Measurements from ENCODE around the gene ARRDC4. TPM values are rescaled to one million over a fixed set of nuclear protein-coding genes. Genes with fewer than 3 reads are reported as not detected.

Gene ARRDC4
- total RNA-seq, 4 donors from 2014 or later = 27.1 to 68.2 (median 61.0) TPM

GRCh38 chr15:97955035-97955434, 5.5 kb upstream of the ARRDC4 start:
- H3K27me3 ChIP-seq = no peaks in the 10 kb centered on the region
- TF ChIP-seq EP300 (IDR thresholded peaks at IDR 0.05) = no peak
- TF ChIP-seq POLR2A (IDR thresholded peaks at IDR 0.05) = no peak
- TF ChIP-seq, protein P1, sequence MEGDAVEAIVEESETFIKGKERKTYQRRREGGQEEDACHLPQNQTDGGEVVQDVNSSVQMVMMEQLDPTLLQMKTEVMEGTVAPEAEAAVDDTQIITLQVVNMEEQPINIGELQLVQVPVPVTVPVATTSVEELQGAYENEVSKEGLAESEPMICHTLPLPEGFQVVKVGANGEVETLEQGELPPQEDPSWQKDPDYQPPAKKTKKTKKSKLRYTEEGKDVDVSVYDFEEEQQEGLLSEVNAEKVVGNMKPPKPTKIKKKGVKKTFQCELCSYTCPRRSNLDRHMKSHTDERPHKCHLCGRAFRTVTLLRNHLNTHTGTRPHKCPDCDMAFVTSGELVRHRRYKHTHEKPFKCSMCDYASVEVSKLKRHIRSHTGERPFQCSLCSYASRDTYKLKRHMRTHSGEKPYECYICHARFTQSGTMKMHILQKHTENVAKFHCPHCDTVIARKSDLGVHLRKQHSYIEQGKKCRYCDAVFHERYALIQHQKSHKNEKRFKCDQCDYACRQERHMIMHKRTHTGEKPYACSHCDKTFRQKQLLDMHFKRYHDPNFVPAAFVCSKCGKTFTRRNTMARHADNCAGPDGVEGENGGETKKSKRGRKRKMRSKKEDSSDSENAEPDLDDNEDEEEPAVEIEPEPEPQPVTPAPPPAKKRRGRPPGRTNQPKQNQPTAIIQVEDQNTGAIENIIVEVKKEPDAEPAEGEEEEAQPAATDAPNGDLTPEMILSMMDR (IDR thresholded peaks at IDR 0.05) = no peak
- H3K27ac ChIP-seq = no peak overlapping the region
- peaks cover 0 to 9% (median 2%) of the 10 kb centered on the region in 4 donors for H3K4me1 ChIP-seq
- 56 to 63% methylated on average over 2 of the region's 2 CpGs for WGBS, 2 donors
- no peaks in the 10 kb centered on the region for H3K36me3 ChIP-seq
- DNase-seq (ENCODE audit: low spot score in 2 of 2) = no peak
- no peaks in the 10 kb centered on the region for H3K9me3 ChIP-seq
- H3K4me3 ChIP-seq = no peak overlapping the region

DNA sequence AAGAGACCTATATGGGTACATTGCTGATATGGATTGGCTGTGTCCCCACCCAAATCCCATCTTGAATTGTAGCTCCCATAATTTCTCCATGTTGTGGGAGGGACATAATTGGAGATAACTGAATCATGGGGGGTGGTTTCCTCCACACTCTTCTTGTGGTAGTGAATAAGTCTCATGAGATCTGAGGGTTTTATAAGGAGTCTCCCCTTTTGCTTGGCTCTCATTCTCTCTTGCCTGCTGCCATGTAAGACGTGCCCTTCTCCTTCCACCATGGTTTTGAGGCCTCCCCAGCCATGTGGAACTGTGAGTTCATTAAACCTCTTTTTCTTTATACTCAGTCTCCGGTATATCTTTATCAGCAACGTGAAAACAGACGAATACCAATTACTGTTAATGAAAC, 5.0 kb upstream of the ARRDC4 start:
- no peaks in the 10 kb centered on the region for H3K9me3 ChIP-seq
- H3K4me1 ChIP-seq = peaks cover 0 to 9% (median 2%) of the 10 kb centered on the region in 4 donors
- no peaks in the 10 kb centered on the region for H3K27me3 ChIP-seq
- no peak for DNase-seq (ENCODE audit: low spot score in 2 of 2)
- no peak overlapping the region for H3K27ac ChIP-seq
- TF ChIP-seq EP300 (IDR thresholded peaks at IDR 0.05) (no peak), POLR2A (IDR thresholded peaks at IDR 0.05) (no peak)
- TF ChIP-seq, protein P1 (IDR thresholded peaks at IDR 0.05) = no peak
- H3K36me3 ChIP-seq = no peaks in the 10 kb centered on the region
- WGBS, 2 donors = 90 to 91% methylated on average over 4 of the region's 4 CpGs
- H3K4me3 ChIP-seq = no peak overlapping the region

- WGBS, 2 donors = 3 to 5% methylated on average over 17 to 19 of the region's 19 CpGs
- Histone ChIP-seq H3K4me1 (peaks cover 0 to 44% (median 11%) of the 10 kb centered on the region in 4 donors), H3K27ac (peak overlapping the region in 3 of 4 donors; percentile 41 to 86 (median 76)), H3K36me3 (no peaks in the 10 kb centered on the region), H3K9me3 (no peaks in the 10 kb centered on the region), H3K27me3 (no peaks in the 10 kb centered on the region), H3K4me3 (peak overlapping the region; percentile 1 to 98 (median 36))
- TF ChIP-seq, protein P1 (IDR thresholded peaks at IDR 0.05) = no peak
- TF ChIP-seq POLR2A (IDR thresholded peaks at IDR 0.05) = peak in 1 of 2 donors; percentile 10
- no peak for DNase-seq (ENCODE audit: low spot score in 2 of 2)
These were observed 659 bp upstream of the ARRDC4 start for GRCh38 chr15:97959724-97960363.

DNA sequence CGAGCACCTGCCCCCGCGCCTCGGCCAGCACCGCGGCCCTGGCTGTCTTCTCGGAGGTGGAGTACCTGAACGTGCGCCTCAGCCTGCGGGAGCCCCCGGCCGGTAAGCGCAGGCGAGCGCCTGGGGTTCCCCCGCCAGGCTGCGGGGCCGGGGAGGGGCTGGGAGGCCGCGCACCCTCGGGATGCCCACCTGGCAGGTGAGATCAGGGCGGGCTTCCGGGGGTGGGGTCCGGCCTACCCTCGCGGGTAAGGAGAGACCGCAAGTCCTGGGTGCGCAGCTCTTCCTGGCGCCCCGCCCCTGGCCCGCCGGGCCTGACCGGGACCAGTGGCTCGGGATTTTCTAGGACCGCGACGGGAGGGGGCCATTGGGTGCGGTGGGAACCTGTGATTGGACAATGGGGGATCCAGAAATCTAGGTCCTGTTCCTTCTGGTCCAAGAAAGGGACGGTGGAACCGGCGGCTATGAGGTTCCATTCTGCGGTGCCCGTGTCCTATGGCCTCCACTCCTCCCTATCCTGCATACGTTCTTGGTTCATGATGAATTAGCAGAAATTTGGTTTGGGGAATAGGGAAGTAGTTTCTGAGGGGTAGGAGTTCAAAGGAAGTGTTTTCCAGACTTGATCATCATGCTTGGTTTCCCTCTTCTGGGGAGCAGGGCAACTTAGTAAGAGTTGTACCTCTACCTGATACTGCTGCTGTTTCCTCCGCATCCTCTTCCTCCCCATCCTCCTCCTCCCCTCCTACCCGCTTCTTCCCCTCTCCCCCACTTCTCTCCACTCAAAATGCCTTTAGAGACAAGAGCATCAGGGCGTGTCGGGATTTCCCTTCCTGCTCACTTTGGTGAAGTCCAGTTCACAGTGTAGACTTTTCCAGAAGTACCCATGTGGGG, 808 bp downstream of the ARRDC4 start:
- Histone ChIP-seq H3K27me3 (no peaks in the 10 kb centered on the region), H3K9me3 (no peaks in the 10 kb centered on the region), H3K4me3 (peak overlapping the region; percentile 65 to 98 (median 80)), H3K36me3 (no peaks in the 10 kb centered on the region), H3K27ac (peak overlapping the region; percentile 40 to 96 (median 88)), H3K4me1 (peaks cover 0 to 57% (median 18%) of the 10 kb centered on the region in 4 donors)
- WGBS, 2 donors = 4 to 5% methylated on average over 22 to 27 of the region's 48 CpGs
- DNase-seq (ENCODE audit: low spot score in 2 of 2) = peak in 1 of 2 donors; percentile 18
- TF ChIP-seq POLR2A (IDR thresholded peaks at IDR 0.05) (no peak), EP300 (IDR thresholded peaks at IDR 0.05) (no peak)
- TF ChIP-seq, protein P1 (IDR thresholded peaks at IDR 0.05) = no peak

DNA sequence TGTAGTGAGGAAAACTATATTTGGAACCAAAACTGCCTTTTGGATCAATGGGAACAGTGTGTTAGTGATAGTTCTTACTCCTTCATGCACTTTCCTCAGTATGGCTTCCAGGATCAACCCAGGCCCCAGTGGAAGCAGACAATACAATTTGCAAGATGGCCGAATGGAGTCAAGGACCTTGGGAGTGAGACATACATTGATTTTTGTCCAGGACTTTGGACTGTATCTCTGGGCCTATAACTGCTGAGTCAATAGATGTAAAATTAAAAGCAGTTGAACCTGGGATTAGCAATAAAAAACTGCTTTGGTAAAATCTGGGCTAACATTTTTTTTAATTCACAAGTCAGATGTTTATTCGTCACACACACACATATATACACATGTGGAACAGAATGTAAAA, 1.8 kb downstream of the ARRDC4 start:
- peak overlapping the region in 2 of 4 donors; percentile 89 to 98 for H3K4me3 ChIP-seq
- DNase-seq (ENCODE audit: low spot score in 2 of 2) = no peak
- 74 to 85% methylated on average over 2 of the region's 2 CpGs for WGBS, 2 donors
- no peaks in the 10 kb centered on the region for H3K27me3 ChIP-seq
- peaks cover 0 to 67% (median 25%) of the 10 kb centered on the region in 4 donors for H3K4me1 ChIP-seq
- H3K27ac ChIP-seq = peak overlapping the region in 1 of 4 donors; percentile 96
- TF ChIP-seq EP300 (IDR thresholded peaks at IDR 0.05) = no peak
- TF ChIP-seq, protein P1 (IDR thresholded peaks at IDR 0.05) = no peak
- no peak for TF ChIP-seq POLR2A (IDR thresholded peaks at IDR 0.05)
- no peaks in the 10 kb centered on the region for H3K36me3 ChIP-seq
- H3K9me3 ChIP-seq = no peaks in the 10 kb centered on the region

All from tibial nerve (tissue), 4 donors.